ENCODE data around the gene ATXN7L2.
A peak's percentile ranks its signal among the peaks of the same experiment; 100 is the strongest.

ATXN7L2 gene

DNA sequence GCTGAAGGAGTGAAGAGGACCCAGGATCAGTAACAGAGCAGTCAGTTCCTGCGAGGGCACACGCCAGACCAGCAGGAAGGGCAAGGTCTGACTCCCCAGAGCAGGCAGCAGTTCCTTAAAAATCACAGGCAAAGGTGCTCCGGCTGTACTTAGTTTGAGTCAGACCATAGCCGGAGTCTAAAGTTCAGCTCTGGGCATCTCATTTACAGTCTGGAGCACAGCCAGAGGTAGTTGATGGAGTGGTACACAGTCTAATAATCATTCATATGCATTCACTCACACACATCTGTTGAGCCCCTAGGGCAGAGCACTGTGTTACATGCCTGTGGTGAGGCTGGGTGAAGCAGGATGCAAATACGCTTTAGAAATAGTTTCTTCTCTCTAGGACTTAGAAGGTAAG lies 33.2 kb downstream of the ATXN7L2 start:
- H3K4me3 ChIP-seq (ENCODE audit: low read depth, low read length) = no peak overlapping the region
- no peak for DNase-seq (ENCODE audit: low read depth)

DNA sequence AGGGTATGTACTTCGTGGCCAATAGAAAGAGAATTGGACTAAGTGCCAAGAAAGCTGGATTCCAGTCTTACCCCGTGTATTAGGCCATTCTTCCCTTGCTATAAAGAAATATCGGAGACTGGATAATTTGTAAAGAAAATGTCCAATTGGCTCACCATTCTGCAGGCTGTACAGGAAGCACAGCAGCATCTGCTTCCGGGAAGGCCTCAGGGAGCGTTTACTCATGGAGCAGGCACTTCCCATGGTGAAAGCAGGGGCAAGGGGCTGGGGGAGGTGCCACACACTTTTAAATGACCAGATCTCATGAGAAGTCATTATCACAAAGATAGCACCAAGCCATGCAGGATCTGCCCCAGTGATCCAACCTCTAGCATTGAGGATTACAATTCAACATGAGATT lies 33.6 kb downstream of the ATXN7L2 start:
- H3K4me3 ChIP-seq (ENCODE audit: low read depth, low read length) = no peak overlapping the region
- no peak for DNase-seq (ENCODE audit: low read depth)

DNA sequence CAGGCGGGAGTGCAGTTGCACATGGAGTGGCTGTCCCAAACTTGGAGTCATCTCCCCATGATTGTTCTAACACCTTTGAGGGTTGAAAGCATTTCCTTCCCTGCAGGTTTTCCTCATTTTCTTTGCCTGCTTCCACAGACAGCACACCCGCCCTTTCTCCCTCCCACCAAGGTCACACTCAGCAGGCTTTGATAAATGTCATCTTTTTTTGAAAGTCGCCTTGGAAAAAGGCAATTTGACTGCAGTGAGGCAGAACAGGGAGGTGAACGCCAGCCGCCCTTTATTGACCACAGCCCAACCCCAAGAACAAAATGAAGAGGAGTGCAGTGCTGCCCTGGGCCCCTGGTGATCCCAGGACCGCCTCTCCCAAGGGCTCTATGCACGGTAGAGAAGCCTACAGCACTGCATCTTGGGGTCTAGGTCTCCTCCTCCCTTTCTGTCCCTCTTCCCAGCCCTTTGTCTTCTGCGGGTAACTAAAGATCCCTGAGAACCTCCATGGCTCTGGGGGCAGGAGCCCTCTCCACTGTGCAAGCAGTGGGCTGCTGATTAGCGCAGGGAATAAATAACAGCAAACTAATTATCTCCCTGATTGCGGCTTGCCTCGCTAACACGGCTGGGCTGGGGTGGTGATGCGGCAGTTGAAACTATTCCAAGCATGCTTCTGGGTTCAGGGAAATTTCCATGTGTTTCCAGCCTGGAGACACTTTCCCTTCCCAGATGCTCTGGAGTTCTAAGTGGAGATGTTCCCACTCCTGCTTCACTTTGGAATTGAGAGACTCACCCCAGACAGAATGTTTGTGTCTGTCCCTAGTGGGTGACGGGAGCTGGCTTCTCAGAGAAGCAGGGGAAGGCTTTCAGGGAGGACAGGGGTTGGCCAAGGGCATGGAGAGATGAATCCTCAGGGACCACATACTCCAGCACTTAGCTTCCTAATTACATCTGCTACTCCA lies 37.6 kb downstream of the ATXN7L2 start:
- no peak for DNase-seq (ENCODE audit: low read depth)
- H3K4me3 ChIP-seq (ENCODE audit: low read depth, low read length) = no peak overlapping the region

DNA sequence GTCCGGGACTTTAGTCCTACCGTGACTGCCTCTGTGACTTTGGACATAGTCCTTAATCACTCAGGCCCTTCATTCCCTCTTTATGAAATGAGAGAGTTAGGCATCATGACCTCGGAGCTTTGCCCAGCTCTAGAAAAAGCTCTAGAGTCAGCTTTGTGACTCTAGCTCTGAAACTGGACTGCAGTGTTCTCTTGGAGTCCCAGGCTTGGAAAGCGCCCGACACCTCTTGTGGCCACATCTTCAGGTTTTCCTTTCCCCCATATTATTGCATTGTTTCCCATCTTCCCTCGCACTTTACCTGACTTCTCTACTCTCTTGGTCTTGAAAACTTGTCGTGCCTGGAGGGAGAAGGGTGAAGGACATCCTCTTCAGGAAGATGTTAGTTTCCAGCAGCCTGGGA lies 38.3 kb downstream of the ATXN7L2 start:
- DNase-seq (ENCODE audit: low read depth) = no peak
- H3K4me3 ChIP-seq (ENCODE audit: low read depth, low read length) = no peak overlapping the region

DNA sequence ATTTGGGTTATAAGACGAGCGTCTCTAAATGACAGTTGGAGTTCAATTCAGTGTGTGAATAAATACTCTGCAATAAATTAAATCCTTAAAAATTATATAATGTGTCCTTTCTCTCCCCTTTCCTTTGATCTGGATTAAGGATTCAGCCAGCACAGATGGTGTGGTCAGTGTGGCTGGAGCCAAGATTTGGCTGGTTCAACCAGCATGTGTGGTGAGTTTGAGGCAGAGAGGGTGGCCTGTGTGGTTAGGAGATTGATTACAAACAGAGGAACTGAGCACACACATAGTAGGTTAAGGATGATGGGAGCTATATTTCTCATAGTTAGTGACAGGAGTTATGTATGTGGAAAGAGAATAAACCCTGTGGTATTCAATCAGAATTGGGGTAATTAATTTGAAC lies 40.0 kb downstream of the ATXN7L2 start:
- DNase-seq (ENCODE audit: low read depth) = no peak
- H3K4me3 ChIP-seq (ENCODE audit: low read depth, low read length) = no peak overlapping the region

DNA sequence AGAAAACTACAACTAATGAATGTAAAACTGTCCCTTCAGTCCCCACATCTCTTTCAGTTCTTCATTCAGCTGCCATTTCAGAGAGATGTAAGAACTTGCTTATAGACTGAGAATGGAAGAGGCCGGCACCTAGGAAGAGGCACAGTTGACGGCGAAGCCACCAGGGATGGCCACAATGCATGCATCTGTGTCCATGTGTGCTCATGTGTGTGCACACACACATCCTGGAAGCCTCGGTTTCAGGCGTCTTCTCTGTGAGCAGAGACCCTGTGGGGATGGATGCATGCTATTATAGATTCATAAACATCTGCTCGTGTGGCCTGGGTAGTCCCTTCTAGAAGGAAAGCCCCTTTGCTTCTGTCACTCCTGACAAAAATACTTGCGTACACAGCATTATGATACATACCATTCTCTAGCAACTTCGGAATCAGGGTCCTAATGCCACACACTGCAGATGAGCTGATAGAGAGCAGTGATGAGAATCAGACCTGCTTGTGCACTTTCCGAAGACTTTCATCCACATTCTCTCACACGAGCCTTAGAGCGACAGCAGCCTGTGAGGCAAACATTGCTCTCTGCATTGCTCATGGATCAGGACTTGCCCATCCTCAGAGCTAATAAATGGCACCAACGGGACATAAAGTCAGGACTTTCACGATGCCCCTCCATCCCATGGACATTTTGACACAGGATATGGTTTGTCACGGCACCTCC lies 43.5 kb downstream of the ATXN7L2 start:
- H3K4me3 ChIP-seq (ENCODE audit: low read depth, low read length) = no peak overlapping the region
- DNase-seq (ENCODE audit: low read depth) = no peak

DNA sequence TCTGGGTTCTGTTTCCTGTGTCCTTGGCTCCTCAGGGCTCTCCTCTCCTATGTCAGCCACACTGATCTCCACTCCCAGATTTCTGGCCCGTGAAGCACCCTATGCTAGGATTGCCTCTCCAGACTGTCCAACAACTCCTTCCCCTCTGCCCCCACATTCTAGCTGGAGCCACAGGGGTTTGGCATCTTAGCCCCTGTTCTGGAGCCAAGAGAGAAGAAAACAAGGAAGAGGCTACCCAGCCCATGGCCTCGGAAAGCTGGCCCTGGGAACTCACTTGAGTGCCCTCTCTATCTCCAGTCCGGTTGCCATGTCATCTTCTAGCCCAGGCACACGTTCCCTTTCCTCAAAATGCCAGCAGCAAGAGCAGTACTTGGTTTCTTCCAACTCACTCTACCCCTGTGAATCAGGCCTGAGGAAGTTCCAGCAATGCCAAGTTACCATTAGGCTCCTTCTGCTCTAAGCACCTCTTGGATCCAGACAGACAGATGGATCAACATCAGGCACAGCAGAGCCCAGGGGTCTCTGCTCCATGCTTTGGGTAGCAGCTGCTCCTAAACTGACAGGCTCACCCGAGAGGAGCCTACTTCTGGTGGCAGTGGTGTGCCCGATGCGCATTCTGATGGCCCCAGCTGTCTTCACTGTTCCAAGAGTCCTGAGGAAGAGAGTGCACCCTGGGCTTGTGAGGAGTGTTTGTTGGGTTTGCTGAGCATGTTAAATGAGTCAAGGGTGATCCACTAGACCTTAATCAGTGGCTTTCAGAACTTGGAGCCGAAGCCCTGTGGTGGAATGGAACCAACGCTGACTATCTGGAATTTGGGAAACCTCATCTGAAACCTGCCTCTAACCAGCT lies 44.4 kb downstream of the ATXN7L2 start:
- DNase-seq (ENCODE audit: low read depth) = no peak
- no peak overlapping the region for H3K4me3 ChIP-seq (ENCODE audit: low read depth, low read length)

DNA sequence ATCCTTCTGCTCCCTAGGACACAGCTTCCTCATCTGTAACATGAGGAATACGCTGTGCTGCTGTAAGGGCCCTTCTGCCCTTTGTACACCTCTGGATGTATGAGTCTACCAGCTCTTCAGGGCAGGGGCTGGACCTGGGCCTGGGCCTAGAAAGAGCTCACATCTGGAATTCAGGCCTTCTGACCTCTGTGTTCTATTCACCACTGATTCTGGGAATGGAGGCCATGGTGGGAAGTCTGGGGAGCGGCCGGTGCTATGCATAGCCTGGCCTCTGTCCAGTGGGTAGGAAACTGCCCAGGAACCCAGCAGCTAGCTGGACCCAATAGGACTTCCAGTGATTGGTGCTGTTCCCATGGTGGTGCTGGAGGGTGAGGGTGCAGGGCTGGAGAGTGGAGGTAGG lies 45.0 kb downstream of the ATXN7L2 start:
- H3K4me3 ChIP-seq (ENCODE audit: low read depth, low read length) = no peak overlapping the region
- no peak for DNase-seq (ENCODE audit: low read depth)

DNA sequence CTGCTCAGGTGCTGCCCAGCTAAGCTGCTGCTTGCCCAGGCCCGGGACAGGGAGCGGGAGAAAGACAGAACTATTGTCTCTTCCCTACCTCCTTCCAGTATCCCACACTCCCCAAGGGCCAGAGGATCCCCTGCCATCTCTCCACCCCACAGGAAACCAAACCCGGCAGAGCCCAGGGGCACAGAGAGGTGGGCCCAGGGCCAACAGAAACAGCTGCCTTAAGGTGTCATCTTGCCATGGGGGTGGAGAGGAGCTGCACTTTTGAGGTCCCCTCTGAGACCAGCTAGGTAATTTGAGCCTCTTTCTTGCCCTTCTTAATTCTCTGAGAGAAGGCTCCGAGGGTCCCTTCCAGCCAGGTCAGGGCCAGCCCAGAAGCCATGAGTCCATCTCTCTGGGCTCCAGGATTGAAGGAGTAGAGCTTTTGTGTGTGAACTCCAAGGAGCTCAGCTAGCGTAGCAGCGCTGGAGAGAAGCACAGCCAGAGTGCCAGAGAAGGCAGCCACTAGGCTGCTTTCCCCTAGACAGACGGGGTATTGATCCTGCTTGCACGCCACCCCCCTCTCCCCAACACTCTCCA lies 46.3 kb downstream of the ATXN7L2 start:
- DNase-seq (ENCODE audit: low read depth) = no peak
- H3K4me3 ChIP-seq (ENCODE audit: low read depth, low read length) = no peak overlapping the region

DNA sequence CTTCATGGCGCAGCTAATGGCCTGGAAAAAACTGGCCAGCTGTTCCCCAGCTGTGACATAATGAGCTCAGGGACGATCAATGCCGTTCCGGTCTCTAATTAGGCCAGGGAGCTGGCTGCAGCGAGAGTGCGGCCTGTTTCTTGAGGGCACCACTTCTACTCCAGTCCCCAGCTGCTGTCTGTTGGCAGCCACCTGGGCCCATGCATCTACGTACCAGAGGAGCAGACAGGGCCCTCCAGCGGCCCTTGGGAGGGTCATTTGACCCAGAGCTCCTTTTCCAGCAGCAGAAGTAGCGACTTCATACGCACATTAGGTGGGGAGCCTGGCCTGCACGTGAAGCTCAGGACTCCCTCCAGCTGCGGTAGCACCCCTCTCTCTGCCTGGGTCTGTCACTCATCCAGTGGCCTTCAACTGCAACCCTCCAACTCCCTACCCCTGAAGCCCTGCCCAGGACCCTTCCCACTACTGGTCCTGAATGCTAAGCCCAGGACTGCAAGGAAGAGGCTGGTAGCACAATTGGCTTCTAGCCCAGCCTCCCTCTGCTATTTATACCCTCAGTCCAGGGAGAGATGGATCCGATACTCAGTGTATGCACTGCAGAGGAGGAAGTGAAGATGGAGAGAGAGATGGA lies 46.9 kb downstream of the ATXN7L2 start:
- no peak overlapping the region for H3K4me3 ChIP-seq (ENCODE audit: low read depth, low read length)
- DNase-seq (ENCODE audit: low read depth) = no peak

DNA sequence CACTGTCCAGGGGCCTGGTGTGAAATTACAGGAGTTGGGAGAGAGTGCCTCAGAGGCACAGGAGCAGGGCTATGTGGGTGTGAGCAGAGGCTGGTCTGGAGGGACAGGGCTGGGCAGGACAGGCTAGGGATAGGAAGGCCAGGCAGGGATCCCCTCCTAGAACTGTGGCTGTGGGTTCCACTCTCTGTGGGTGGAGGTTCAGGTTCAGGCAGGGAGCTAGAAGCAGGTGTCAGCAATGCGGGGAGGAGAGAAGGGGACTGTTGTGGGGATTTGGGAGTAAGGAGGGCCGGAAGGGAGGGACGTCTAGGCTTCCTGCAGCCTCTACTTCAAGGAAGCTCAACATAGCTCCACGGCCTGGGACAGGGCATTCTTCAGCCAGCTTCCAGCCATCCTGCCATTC lies 47.7 kb downstream of the ATXN7L2 start:
- H3K4me3 ChIP-seq (ENCODE audit: low read depth, low read length) = no peak overlapping the region
- no peak for DNase-seq (ENCODE audit: low read depth)

DNA sequence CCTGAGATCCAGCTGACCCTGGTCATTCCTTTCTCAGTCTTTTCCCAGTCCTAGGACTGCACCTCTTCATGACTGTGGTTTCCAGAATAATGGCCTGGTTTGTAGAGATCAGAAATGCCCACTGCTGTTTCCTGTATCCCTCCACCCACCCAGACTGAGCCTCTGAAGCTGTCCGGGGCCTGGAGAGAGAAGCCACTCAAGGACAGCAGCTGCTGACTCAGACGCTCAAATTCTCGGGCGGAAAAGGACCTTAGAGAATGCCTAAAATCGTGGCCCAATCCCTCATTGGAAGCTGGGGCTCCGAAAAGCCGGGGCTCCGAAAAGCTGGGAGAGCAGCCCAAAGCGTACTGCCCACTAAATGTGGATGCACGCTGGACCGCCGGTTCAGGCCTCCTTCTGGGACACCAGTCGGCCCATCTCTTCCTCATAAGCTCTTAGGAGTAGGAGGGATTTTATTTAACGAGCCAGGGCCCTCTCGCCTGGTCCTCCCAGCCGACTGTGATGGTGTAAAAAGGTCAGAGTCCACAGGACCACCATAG lies 48.2 kb downstream of the ATXN7L2 start:
- no peak for DNase-seq (ENCODE audit: low read depth)
- H3K4me3 ChIP-seq (ENCODE audit: low read depth, low read length) = no peak overlapping the region

DNA sequence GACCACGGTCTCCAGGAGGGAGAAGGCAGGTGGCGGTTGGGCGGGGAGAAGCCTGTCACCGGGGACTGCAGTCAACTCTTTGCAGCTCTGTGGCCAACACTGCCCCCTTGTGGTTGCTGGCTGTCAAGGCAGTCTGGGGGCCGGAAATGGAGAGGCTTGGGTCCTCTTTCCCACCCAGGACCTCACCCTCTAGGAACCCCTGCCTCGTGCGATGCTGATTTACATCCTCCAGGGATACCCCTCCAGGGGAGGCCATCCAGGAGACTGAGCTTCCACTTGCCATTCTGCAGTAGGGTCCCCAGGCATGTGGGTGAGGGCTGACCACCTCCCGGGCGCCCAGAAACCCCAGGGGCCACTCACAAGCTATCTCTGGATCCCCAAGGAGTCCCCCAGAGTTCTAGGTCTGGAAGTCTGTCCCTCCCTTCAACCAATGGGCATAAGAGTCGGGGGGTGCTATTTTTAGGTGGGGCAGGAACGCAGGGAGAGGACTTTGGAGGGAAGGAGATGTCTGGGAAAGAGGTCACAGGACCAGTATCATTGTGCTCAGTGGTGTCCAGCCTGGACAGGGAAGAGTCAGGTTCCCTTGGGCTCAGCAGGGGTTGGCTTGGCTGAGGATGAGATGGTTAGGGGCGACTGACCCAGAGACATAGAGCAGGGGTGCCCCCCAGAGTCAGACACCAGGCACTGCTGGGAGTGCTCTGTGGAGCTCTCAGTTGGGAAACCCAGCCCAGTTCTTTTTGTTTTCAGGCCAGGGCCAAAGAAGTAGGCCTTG lies 48.8 kb downstream of the ATXN7L2 start:
- DNase-seq (ENCODE audit: low read depth) = no peak
- peak overlapping the region; percentile 8 for H3K4me3 ChIP-seq (ENCODE audit: low read depth, low read length)

DNA sequence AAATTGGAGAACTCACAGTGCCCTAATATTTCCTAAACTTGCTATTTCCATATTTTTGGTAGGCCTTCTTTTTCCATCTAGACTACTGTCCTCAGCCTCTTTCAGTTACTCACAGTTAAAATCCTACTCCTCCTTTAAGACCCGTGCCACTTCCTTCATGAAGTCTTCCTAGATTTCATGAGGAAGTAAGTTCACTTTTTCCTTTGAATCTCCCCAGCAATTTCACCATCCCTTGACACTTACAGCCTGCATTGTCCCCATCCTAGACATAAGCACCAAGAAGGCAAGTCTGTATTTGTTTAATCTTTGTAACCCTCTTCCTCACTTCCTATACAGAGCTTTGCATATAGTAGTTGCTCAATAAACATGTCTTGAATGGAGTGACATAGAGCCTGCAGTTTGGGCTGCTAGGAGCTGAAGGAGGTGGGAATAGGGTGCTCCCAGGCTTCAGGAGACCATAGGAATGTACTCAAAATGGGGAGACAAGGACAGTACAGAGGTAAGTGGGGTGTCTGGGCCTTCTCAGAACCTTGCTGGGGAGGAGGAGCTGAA lies 50.7 kb downstream of the ATXN7L2 start:
- DNase-seq (ENCODE audit: low read depth) = no peak
- no peak overlapping the region for H3K4me3 ChIP-seq (ENCODE audit: low read depth, low read length)

DNA sequence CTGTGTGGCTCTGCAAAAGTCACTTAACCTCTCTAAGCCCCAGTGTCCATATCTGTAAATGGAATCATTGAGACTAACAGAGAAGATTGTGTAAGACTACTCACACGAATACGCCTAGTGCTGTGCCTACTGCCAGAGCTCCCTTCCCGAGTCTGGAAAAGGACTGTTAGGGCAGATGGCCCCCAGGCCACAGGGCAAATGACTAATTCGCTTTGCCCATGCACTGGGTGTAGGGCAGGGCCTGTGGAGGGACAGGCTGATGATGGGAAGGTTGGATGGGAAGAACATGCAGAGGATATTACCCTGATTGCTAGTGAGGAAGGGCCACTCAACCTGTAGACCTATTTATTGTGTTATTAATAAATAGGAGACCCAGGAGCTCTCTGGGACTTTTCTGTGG lies 51.8 kb downstream of the ATXN7L2 start:
- DNase-seq (ENCODE audit: low read depth) = no peak
- H3K4me3 ChIP-seq (ENCODE audit: low read depth, low read length) = no peak overlapping the region

DNA sequence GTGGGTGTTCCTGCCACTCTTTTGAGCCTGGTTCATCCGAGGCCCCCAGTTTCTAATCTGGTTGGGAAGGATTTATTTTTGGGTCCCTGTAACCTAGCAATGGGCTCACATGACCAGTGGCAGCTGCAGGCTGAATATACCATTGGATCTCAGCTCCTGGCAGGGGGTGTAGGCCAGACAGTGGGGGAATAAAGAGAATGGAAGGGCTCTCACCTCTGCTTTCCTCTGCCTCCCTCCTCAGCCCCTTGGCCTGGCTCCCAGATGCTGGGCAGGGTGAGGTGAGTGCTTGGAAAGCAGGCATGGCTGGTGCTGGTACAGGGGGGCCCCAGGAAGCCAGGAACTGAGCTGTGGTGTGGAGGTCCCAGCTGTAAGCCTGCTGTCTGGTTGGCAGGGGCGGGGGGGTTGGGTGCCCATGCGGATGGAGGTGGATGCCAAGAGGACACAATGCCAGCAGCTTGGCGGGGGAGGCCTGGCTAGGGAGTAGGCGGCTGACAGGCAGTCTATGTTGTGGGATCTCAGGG lies 52.3 kb downstream of the ATXN7L2 start:
- DNase-seq (ENCODE audit: low read depth) = no peak
- H3K4me3 ChIP-seq (ENCODE audit: low read depth, low read length) = no peak overlapping the region

DNA sequence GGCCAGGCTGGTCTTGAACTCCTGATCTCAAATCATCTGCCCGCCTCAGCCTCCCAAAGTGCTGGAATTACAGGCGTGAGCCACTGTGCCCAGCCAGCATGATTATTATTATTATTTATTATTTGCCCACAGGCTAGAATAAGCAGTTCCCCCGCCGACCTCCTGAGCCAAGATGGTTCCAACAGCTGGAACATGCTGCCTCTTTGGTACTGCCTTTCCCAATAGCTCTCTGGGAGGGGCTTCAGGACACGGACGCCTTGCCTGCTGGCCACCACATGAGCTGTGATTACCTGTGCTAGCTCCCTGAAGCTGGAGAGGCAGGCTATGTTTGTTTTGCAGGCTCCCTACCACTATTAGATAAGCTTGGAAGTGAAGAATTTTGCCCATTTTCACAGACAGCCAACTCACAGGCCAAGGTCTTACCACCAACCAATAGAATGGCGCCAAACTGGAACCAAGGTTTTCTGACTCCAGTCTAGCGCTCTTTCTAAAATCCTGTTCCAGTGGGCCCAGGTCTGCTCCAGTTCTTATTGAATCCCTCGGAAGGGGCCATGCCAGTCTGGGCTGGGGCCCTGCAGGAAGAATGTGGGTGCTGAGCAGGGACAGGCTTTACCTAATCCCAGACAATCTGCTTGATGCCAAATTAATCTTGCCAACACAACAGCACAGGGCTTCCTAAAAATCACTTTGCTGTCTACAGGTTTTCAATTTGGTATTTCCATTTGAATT lies 53.9 kb downstream of the ATXN7L2 start:
- DNase-seq (ENCODE audit: low read depth) = no peak
- H3K4me3 ChIP-seq (ENCODE audit: low read depth, low read length) = no peak overlapping the region

All from skeletal muscle cell (primary cell).